Right cardiac atrium (tissue), 5 donors: ENCODE measurements around the gene NECAB2. TPM values are rescaled to one million over a fixed set of nuclear protein-coding genes. Genes with fewer than 3 reads are reported as not detected.
A peak's percentile ranks its signal among the peaks of the same experiment; 100 is the strongest.

Experiments used
- ATAC-seq, 2 donors: fragments of 200-7000 bp; cut with Tn5 transposase; one replicate each; pipeline versions ENCODE4 v1.8.0 to v1.9.1; 2020; ENCODE audit warnings: moderate library complexity in 2 of 2, mild to moderate bottlenecking in 1 of 2
- DNase-seq, 3 donors: peaks; one replicate each; pipeline ENCODE4 v3.0.0-alpha.2; 2020
- H3K27ac ChIP-seq: one replicate; pipeline ENCODE4 v1.5.1; 2013; ENCODE audit warnings: mild to moderate bottlenecking, low read length, control low read depth, moderate library complexity
- H3K27me3 ChIP-seq: one replicate; pipeline ENCODE4 v1.6.1; 2013; ENCODE audit not compliant: control insufficient read depth, insufficient read depth
- H3K4me1 ChIP-seq: one replicate; pipeline ENCODE4 v1.6.1; 2013; ENCODE audit warnings: low read length; ENCODE audit not compliant: control insufficient read depth, insufficient read depth
- H3K4me3 ChIP-seq: one replicate; pipeline ENCODE4 v1.5.1; 2013; ENCODE audit warnings: low read length, control low read depth
- H3K9me3 ChIP-seq: one replicate; pipeline ENCODE4 v1.6.1; 2013; ENCODE audit warnings: low read length; ENCODE audit not compliant: control insufficient read depth
- WGBS: extraction: QIAGEN DNeasy Blood & Tissue Kit; methylation state at CpG from one replicate; pipeline ENCODE4 v1.1.7; 2013; 5-methylcytosine and 5-hydroxymethylcytosine counted together
- intact Hi-C, 4 donors: fragments of 100-400 bp; cut with DNase I; formaldehyde crosslinking; loops; one replicate each; pipeline versions ENCODE4 v1.11.0 to v1.14.0; 2022 to 2023
- polyA plus RNA-seq: library from polyadenylated mRNA; stranded (reverse); fragments of 200-250 nt; gene quantifications from one replicate; pipeline ENCODE4 v1.2.3, GENCODE V29; 2013
- total RNA-seq, 4 donors: library from RNA; stranded (reverse); fragmentation: NEBNext Ultra II Directional; extraction: Animal tissue kit (Norgen Biotek cat#: 25700); gene quantifications; one replicate each; pipeline ENCODE4 v1.2.1, GENCODE V29; 2021
- donor health status: healthy with polysubstance abuse.
- donor health status: DM: no; HTN: yes; CAD: no.
- donor health status: DM: no; HTN: no; CAD: no.
- donor health status: DM: no; HTN: yes; CAD: no; lungs with severe emphysema.
- donor health status: DM: yes; HTN: yes; CAD: no.

Gene NECAB2
- total and polyA plus RNA-seq, 5 donors = 0.28 to 1.8 (median 1.7) TPM

DNA sequence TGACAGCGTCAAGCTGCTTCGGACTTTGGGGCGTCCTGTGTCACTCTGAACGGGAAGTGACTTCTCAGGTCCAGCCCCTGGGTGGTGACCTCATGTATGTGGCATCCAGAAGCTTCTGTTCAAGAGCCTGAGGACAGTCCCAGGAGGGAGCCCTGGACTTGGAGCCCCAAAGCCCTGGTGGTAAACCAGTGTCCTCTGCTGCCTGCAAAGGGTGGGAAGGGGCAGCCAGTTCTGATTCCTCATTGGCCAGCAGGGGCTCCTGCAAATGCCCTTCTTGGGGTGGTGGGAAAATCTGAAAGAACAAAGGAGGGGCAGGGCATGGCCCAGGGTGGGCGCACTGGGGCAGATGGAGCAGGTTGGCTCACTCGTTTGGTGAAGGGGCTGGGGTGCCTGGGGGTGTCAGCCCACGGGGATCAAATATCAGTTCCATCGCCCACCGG is 13.4 kb upstream of the NECAB2 start:
- peak in 1 of 2 donors; percentile 38 for ATAC-seq
- Histone ChIP-seq H3K9me3 (no peaks in the 10 kb centered on the region), H3K27ac (no peak overlapping the region), H3K4me1 (peaks cover 7% of the 10 kb centered on the region), H3K4me3 (no peak overlapping the region), H3K27me3 (no peaks in the 10 kb centered on the region)
- intact Hi-C loops = loop anchor here in 2 of 4 donors (5.0 to 10.0 kb wide), 5 partner anchors 108 to 528 kb away; partner anchors contain the start of gene TAF1C (in 1 of the 2)
- peak; percentile 72 to 75 (median 73) for DNase-seq
- WGBS = 62% methylated on average over 9 of the region's 9 CpGs

- Histone ChIP-seq H3K4me1 (peaks cover 7% of the 10 kb centered on the region), H3K4me3 (no peak overlapping the region), H3K27me3 (no peaks in the 10 kb centered on the region), H3K27ac (no peak overlapping the region), H3K9me3 (no peaks in the 10 kb centered on the region)
- intact Hi-C loops = loop anchor here in 2 of 4 donors (5.0 to 10.0 kb wide), 5 partner anchors 107 to 527 kb away; partner anchors contain the start of gene TAF1C (in 1 of the 2)
- ATAC-seq = no peak
- DNase-seq = peak in 2 of 3 donors; percentile 58 to 71
- 71% methylated on average over 23 of the region's 23 CpGs for WGBS
These were observed 12.6 kb upstream of the NECAB2 start for GRCh38 chr16:83955218-83956130.

GRCh38 chr16:83956336-83957289 is 11.4 kb upstream of the NECAB2 start:
- intact Hi-C loops = loop anchor here in 2 of 4 donors (5.0 to 10.0 kb wide), 5 partner anchors 106 to 526 kb away; partner anchors contain the start of gene TAF1C (in 1 of the 2)
- Histone ChIP-seq H3K27ac (no peak overlapping the region), H3K4me3 (no peak overlapping the region), H3K4me1 (peaks cover 7% of the 10 kb centered on the region), H3K9me3 (no peaks in the 10 kb centered on the region), H3K27me3 (no peaks in the 10 kb centered on the region)
- 50% methylated on average over 22 of the region's 22 CpGs for WGBS
- ATAC-seq (peak; percentile 2 to 7), DNase-seq (peak; percentile 82 to 93 (median 93))

- Histone ChIP-seq H3K27ac (no peak overlapping the region), H3K9me3 (no peaks in the 10 kb centered on the region), H3K27me3 (no peaks in the 10 kb centered on the region), H3K4me3 (no peak overlapping the region), H3K4me1 (peaks cover 7% of the 10 kb centered on the region)
- DNase-seq (peak in 2 of 3 donors; percentile 40 to 62), ATAC-seq (no peak)
- WGBS = 91% methylated on average over 14 of the region's 14 CpGs
- intact Hi-C loops = loop anchor here in 2 of 4 donors (5.0 to 10.0 kb wide), 5 partner anchors 105 to 525 kb away; partner anchors contain the start of gene TAF1C (in 1 of the 2)
These were observed 10.7 kb upstream of the NECAB2 start for GRCh38 chr16:83957296-83957855.

- Histone ChIP-seq H3K27me3 (no peaks in the 10 kb centered on the region), H3K27ac (peak overlapping the region; percentile 21), H3K9me3 (no peaks in the 10 kb centered on the region), H3K4me3 (no peak overlapping the region), H3K4me1 (peaks cover 4% of the 10 kb centered on the region)
- DNase-seq (peak in 2 of 3 donors; percentile 37 to 39), ATAC-seq (no peak)
- intact Hi-C loops = loop anchor here in 2 of 4 donors (5.0 to 10.0 kb wide), 5 partner anchors 104 to 524 kb away; partner anchors contain the start of gene TAF1C (in 1 of the 2)
- 69% methylated on average over 21 of the region's 21 CpGs for WGBS
These were observed 9.8 kb upstream of the NECAB2 start for GRCh38 chr16:83958137-83958845.

DNA sequence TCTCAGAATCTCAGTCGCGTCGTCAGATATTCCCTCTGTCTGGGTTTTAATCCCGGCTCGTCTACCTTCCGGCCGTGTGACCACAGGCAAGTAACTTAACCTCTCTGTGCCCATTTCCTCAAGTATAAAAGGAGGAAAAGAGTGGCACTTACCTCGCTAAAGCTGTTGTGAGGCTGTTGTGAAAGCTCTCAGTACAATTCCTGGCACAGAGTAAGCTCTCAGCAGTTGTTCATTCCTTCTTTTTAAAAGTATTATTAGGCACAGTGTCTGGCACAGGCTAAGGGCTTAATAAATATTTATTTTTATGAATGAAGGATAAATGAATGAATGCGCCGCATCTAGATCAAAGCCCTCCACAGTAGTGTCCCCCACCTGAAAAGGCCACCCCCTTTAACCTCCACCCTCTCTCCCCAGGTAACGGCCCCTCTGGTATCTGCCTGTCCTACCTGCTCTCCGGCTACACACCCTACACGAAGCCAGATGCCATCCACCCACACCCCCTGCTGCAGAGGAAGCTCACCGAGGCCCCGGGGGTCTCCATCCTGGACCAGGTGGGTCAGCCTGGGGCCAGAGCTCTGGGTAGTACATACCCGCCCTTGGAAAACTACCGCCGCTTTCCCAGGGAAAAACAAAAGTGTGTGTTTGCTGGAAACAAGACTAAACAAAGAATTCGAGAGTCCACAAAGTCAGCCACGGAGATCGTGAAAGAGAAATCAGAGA is 9.0 kb upstream of the NECAB2 start:
- Histone ChIP-seq H3K4me1 (no peaks in the 10 kb centered on the region), H3K9me3 (no peaks in the 10 kb centered on the region), H3K27me3 (no peaks in the 10 kb centered on the region), H3K4me3 (no peak overlapping the region), H3K27ac (no peak overlapping the region)
- intact Hi-C loops = loop anchor here in 2 of 4 donors (5.0 to 10.0 kb wide), 5 partner anchors 103 to 523 kb away; partner anchors contain the start of gene TAF1C (in 1 of the 2)
- no peak for ATAC-seq
- 76% methylated on average over 21 of the region's 21 CpGs for WGBS
- peak in 2 of 3 donors; percentile 41 to 50 for DNase-seq

DNA sequence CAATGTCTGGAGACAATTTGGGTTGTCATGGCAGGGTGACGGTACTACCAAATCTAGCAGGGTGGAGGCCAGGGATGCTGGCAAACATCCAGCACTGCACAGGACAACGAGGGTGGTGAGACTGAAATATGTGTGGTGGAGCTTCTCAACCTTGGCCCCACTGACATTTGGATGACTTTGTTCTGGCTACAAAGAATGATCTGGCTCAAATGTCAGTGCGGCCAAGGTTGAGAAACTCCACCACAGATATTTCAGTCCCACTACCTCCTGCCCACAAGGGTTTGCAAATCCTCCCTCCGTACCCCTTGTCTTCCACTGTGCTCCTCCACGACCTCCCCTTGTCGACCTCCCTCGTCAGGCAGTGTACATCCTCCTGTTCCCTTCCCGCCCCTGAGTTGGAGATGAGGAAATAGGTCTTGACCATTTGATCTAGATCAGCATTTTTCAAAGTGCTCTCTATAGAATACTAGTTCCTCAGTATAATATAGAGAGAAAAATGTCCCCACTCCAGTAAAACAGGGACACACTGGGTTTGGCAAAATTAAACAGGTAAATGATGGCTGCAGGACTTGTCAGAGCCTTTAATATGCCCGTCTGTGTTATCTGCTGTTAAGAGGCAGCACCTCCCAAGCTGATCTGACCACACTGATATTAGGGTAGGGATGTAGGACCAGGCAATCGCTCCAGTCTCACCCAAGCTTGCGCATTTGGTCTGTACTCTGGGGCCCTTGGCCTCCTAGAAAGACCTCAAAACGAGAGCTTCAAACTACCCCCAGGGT is 8.2 kb upstream of the NECAB2 start:
- peak in 2 of 3 donors; percentile 36 to 64 for DNase-seq
- H3K27ac ChIP-seq = no peak overlapping the region

GRCh38 chr16:83960521-83961249 is 7.4 kb upstream of the NECAB2 start:
- no peaks in the 10 kb centered on the region for H3K27me3 ChIP-seq
- H3K27ac ChIP-seq = no peak overlapping the region
- ATAC-seq (no peak), DNase-seq (peak in 2 of 3 donors; percentile 43 to 49)
- intact Hi-C loops = no loop called here
- H3K4me1 ChIP-seq = no peaks in the 10 kb centered on the region
- H3K4me3 ChIP-seq = no peak overlapping the region
- H3K9me3 ChIP-seq = no peaks in the 10 kb centered on the region
- 88% methylated on average over 29 of the region's 29 CpGs for WGBS

More for the DNA sequence above, 8.2 kb upstream of the NECAB2 start:
- Histone ChIP-seq H3K4me1 (no peaks in the 10 kb centered on the region), H3K27me3 (no peaks in the 10 kb centered on the region), H3K9me3 (no peaks in the 10 kb centered on the region), H3K4me3 (no peak overlapping the region)
- no peak for ATAC-seq
- WGBS = 78% methylated on average over 12 of the region's 12 CpGs
- intact Hi-C loops = loop anchor here in 2 of 4 donors (5.0 to 10.0 kb wide), 5 partner anchors 102 to 522 kb away; partner anchors contain the start of gene TAF1C (in 1 of the 2)
